ENCODE results near the gene ASTN2. TPM values are rescaled to one million over a fixed set of nuclear protein-coding genes. Genes with fewer than 3 reads are reported as not detected.

ASTN2 gene
- total RNA-seq, 1 donor from 2014 or later = 2.8 TPM

GRCh38 chr9:116506685-116507084 lies 908.2 kb downstream of the ASTN2 start:
- DNase-seq = no peak
- H3K4me1 Mint-ChIP-seq = no peaks in the 10 kb centered on the region
- no peaks in the 10 kb centered on the region for H3K27me3 Mint-ChIP-seq
- peaks cover 8% of the 10 kb centered on the region for H3K9me3 Mint-ChIP-seq
- no peaks in the 10 kb centered on the region for H3K36me3 Mint-ChIP-seq (ENCODE audit: low read depth)
- intact Hi-C loops (cut with micrococcal nuclease) = no loop called here
- no peak overlapping the region for H3K27ac Mint-ChIP-seq
- H3K4me3 Mint-ChIP-seq = no peak overlapping the region

- Mint-ChIP-seq H3K36me3 (ENCODE audit: low read depth) (no peaks in the 10 kb centered on the region), H3K4me3 (no peak overlapping the region), H3K27me3 (no peaks in the 10 kb centered on the region), H3K4me1 (no peaks in the 10 kb centered on the region), H3K27ac (no peak overlapping the region), H3K9me3 (peaks cover 5% of the 10 kb centered on the region)
- intact Hi-C loops (cut with micrococcal nuclease) = no loop called here
- DNase-seq = no peak
Observed at GRCh38 chr9:116504893-116505480, 909.9 kb downstream of the ASTN2 start.

DNA sequence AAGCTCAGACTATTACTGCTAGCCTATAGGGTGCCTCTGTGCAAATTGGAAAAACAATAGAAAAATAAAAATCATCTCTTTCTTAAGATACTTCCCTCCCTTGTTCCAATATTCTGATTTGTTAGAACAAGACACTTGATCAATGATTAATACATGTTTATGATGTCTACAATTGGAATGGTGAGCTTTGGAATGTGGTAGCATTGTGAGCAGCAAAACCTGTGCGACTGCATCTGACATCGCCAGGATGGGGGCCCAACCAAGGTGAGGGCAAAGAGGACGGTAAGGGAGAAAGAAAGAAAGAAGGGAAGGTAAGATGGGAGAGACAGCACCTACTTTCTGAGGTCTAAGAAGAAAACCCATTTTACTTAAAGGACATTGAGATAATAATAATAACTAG lies 910.8 kb downstream of the ASTN2 start:
- Mint-ChIP-seq H3K4me3 (no peak overlapping the region), H3K27me3 (no peaks in the 10 kb centered on the region), H3K36me3 (ENCODE audit: low read depth) (no peaks in the 10 kb centered on the region), H3K4me1 (no peaks in the 10 kb centered on the region), H3K27ac (no peak overlapping the region), H3K9me3 (peaks cover 5% of the 10 kb centered on the region)
- DNase-seq = no peak
- intact Hi-C loops (cut with micrococcal nuclease) = no loop called here

DNA sequence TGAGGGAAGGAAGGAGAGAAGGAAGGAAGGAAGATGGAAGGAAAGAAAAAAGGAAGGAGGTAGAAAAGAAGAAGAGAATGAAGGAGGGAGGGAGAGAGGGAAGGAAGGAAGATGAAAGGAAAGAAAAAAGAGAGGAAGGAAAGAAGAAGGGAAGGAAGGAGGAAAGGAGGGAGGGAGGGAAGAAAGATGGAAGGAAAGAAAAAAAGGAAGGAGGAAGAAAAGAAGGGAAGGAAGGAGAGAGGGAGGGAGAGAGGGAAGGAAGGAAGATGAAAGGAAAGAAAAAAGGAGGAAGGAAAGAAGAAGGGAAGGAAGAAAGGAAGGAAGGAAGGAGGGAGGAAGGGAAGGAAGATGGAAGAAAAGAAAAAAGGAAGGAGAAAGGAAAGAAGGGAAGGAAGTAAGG lies 912.1 kb downstream of the ASTN2 start:
- H3K36me3 Mint-ChIP-seq (ENCODE audit: low read depth) = no peaks in the 10 kb centered on the region
- intact Hi-C loops (cut with micrococcal nuclease) = no loop called here
- H3K27ac Mint-ChIP-seq = no peak overlapping the region
- no peaks in the 10 kb centered on the region for H3K27me3 Mint-ChIP-seq
- no peak overlapping the region for H3K4me3 Mint-ChIP-seq
- no peak for DNase-seq
- no peaks in the 10 kb centered on the region for H3K9me3 Mint-ChIP-seq
- H3K4me1 Mint-ChIP-seq = no peaks in the 10 kb centered on the region

GRCh38 chr9:116501871-116502270 lies 913.0 kb downstream of the ASTN2 start:
- H3K4me3 Mint-ChIP-seq = no peak overlapping the region
- no peaks in the 10 kb centered on the region for H3K9me3 Mint-ChIP-seq
- DNase-seq = no peak
- intact Hi-C loops (cut with micrococcal nuclease) = no loop called here
- H3K27ac Mint-ChIP-seq = no peak overlapping the region
- no peaks in the 10 kb centered on the region for H3K27me3 Mint-ChIP-seq
- H3K4me1 Mint-ChIP-seq = no peaks in the 10 kb centered on the region
- H3K36me3 Mint-ChIP-seq (ENCODE audit: low read depth) = no peaks in the 10 kb centered on the region

- Mint-ChIP-seq H3K4me3 (no peak overlapping the region), H3K9me3 (no peaks in the 10 kb centered on the region), H3K36me3 (ENCODE audit: low read depth) (no peaks in the 10 kb centered on the region), H3K4me1 (no peaks in the 10 kb centered on the region), H3K27ac (no peak overlapping the region), H3K27me3 (no peaks in the 10 kb centered on the region)
- no peak for DNase-seq
- intact Hi-C loops (cut with micrococcal nuclease) = loop anchor here (5.0 to 10.0 kb wide), 2 partner anchors 782 to 1835 kb away; no protein-coding TSS in a partner anchor
Observed at GRCh38 chr9:116499986-116500871, 914.6 kb downstream of the ASTN2 start.

DNA sequence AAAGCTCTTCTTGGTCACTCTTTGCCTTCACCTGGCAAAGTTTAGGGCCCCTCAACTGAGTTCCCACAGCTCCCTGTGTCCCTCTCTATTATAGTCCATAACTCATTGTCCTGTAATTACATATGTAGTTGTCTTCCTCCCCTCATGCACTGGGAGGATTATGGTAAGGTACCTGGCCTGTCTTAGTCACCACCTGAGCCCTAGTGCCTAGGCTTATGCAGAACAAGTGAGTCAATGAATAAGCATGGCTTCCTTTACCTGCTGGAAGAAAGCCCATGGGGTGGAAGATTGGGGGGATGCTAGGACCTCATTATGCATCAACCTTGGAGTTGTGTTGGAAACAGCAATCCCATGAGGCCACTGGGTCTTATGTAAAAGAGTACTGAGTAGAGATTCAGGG lies 915.4 kb downstream of the ASTN2 start:
- intact Hi-C loops (cut with micrococcal nuclease) = loop anchor here (5.0 to 10.0 kb wide), 2 partner anchors 783 to 1835 kb away; no protein-coding TSS in a partner anchor
- H3K4me1 Mint-ChIP-seq = no peaks in the 10 kb centered on the region
- DNase-seq = no peak
- H3K4me3 Mint-ChIP-seq = no peak overlapping the region
- no peak overlapping the region for H3K27ac Mint-ChIP-seq
- no peaks in the 10 kb centered on the region for H3K9me3 Mint-ChIP-seq
- H3K36me3 Mint-ChIP-seq (ENCODE audit: low read depth) = no peaks in the 10 kb centered on the region
- H3K27me3 Mint-ChIP-seq = no peaks in the 10 kb centered on the region

DNA sequence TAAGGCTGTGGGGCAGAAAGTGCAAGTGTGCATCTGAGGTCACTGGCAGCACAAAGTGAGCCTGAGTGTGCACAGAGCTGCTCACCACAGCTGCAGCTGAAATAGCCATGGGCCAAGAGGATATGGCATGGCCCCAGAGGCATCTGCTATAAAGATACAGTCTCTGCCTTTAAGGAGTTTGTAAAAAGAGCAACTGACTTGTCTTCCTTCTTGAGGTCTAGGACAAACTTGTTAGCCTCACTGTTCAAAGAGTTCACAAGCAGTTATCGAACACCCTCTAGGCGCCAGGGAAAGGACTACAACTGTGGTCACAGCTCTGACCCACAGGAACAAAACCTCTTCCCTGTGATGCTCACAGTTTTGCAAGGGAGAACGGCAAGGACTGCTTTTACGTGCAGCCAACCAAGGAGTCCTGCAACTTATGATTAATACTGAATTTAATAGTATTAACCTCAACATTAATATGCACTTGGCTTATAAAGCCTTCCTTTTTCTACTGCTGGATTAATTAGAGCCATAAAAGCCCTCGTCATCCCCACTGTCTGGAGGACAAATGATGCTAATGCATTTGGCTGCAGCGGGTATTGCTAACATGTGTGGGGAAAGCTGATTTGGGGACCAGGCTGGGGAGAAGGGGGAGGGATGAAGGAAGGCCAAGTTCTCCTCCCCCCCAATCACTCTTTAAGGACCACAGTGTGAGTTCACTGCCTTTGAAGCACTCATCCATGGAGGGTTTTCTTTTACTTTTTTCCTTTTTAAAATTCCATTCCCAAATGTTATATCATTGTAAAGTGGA lies 917.6 kb downstream of the ASTN2 start:
- intact Hi-C loops (cut with micrococcal nuclease) = loop anchor here (5.0 to 10.0 kb wide), 2 partner anchors 785 to 1832 kb away; no protein-coding TSS in a partner anchor
- H3K36me3 Mint-ChIP-seq (ENCODE audit: low read depth) = no peaks in the 10 kb centered on the region
- H3K4me1 Mint-ChIP-seq = no peaks in the 10 kb centered on the region
- H3K4me3 Mint-ChIP-seq = no peak overlapping the region
- DNase-seq = no peak
- no peaks in the 10 kb centered on the region for H3K9me3 Mint-ChIP-seq
- H3K27ac Mint-ChIP-seq = no peak overlapping the region
- no peaks in the 10 kb centered on the region for H3K27me3 Mint-ChIP-seq

GRCh38 chr9:116496167-116496566 lies 918.7 kb downstream of the ASTN2 start:
- H3K4me1 Mint-ChIP-seq = no peaks in the 10 kb centered on the region
- H3K9me3 Mint-ChIP-seq = no peaks in the 10 kb centered on the region
- H3K27me3 Mint-ChIP-seq = no peaks in the 10 kb centered on the region
- H3K36me3 Mint-ChIP-seq (ENCODE audit: low read depth) = no peaks in the 10 kb centered on the region
- no peak overlapping the region for H3K27ac Mint-ChIP-seq
- intact Hi-C loops (cut with micrococcal nuclease) = loop anchor here (5.0 to 10.0 kb wide), 2 partner anchors 786 to 1831 kb away; no protein-coding TSS in a partner anchor
- no peak overlapping the region for H3K4me3 Mint-ChIP-seq
- no peak for DNase-seq

- Mint-ChIP-seq H3K4me3 (no peak overlapping the region), H3K9me3 (no peaks in the 10 kb centered on the region), H3K27ac (no peak overlapping the region), H3K27me3 (no peaks in the 10 kb centered on the region), H3K36me3 (ENCODE audit: low read depth) (no peaks in the 10 kb centered on the region), H3K4me1 (no peaks in the 10 kb centered on the region)
- no peak for DNase-seq
- intact Hi-C loops (cut with micrococcal nuclease) = loop anchor here (5.0 to 10.0 kb wide), 2 partner anchors 787 to 1831 kb away; no protein-coding TSS in a partner anchor
Observed at GRCh38 chr9:116495725-116496124, 919.1 kb downstream of the ASTN2 start.

DNA sequence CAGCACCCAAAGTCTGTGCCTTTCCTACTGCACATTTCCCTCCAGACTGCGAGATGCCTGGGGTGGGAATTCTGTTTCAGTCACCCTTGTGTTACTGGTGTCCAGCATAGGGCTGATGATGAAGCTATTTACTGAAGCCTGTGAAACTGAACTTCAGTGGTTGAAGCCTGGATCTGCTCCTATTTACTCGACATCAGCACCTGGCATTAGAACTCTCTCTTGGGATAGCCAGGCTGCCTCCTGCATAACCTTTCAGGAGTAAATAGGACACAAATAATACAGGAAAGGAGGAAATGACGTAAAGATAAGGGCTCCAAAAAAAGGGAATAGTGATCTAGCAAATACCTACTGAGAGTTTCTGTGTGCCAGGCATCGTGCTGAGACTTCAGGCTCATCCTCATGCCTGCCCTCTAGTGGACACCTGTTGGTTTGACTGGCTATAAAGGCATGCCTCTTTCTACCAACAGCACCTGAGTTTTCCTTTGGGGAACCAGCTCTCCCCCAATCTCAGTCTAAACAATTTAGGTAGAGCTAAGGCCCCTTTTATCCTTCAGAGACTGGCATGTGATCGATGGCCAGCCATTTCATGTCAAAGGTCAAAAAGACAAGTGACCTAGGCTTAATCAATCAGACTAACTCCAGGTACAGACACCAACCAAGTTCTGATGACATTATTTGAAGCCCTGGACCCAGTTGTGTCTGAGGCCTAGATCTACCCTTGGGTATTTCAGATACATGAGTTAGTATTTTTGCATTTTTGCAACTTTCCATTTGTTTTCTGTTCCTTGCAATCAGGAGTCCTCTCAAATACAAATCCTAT lies 919.8 kb downstream of the ASTN2 start:
- H3K4me3 Mint-ChIP-seq = no peak overlapping the region
- H3K9me3 Mint-ChIP-seq = no peaks in the 10 kb centered on the region
- H3K27me3 Mint-ChIP-seq = no peaks in the 10 kb centered on the region
- H3K36me3 Mint-ChIP-seq (ENCODE audit: low read depth) = no peaks in the 10 kb centered on the region
- peak; percentile 73 for DNase-seq
- H3K27ac Mint-ChIP-seq = no peak overlapping the region
- intact Hi-C loops (cut with micrococcal nuclease) = loop anchor here (5.0 to 10.0 kb wide), 2 partner anchors 787 to 1830 kb away; no protein-coding TSS in a partner anchor
- no peaks in the 10 kb centered on the region for H3K4me1 Mint-ChIP-seq

GRCh38 chr9:116493183-116493860 lies 921.5 kb downstream of the ASTN2 start:
- no peak for DNase-seq
- intact Hi-C loops (cut with micrococcal nuclease) = loop anchor here (10.0 kb wide), 1 partner anchor 1829 kb away; no protein-coding TSS in a partner anchor
- no peak overlapping the region for H3K4me3 Mint-ChIP-seq

More at GRCh38 chr9:116493183-116493860, 921.5 kb downstream of the ASTN2 start:
- Mint-ChIP-seq H3K27ac (no peak overlapping the region), H3K27me3 (no peaks in the 10 kb centered on the region), H3K36me3 (ENCODE audit: low read depth) (no peaks in the 10 kb centered on the region), H3K4me1 (no peaks in the 10 kb centered on the region), H3K9me3 (no peaks in the 10 kb centered on the region)
